Pancreas (tissue), 10 donors: ENCODE data around the gene CDKN2AIPNL. TPM values are rescaled to one million over a fixed set of nuclear protein-coding genes. Genes with fewer than 3 reads are reported as not detected.
A peak's percentile ranks its signal among the peaks of the same experiment; 100 is the strongest.

Experiments
- ATAC-seq, 4 donors: fragments of 200-7000 bp; cut with Tn5 transposase; one replicate each; pipeline versions ENCODE4 v1.8.0 to v1.9.1; 2020; ENCODE audit warnings: mild to moderate bottlenecking in 4 of 4, moderate library complexity in 4 of 4
- DNase-seq, 6 donors: peaks; one replicate each; pipeline ENCODE4 v3.0.0-alpha.2; 2020
- FAIRE-seq: peaks from 2 replicates; lab custom pipeline; 2012; peaks lifted over from hg19 to GRCh38; lab: Jason Lieb, UNC
- H3K27ac ChIP-seq, 4 donors: fragments of 200-600 bp; sonication (generic); 1 replicate in 3 of 4; 2 replicates in 1 of 4; pipeline versions ENCODE4 v1.5.0 to v1.8.0; 2020
- H3K27me3 ChIP-seq, 4 donors: fragments of 200-600 bp; one replicate each; pipeline ENCODE4 v1.8.0; 2021
- H3K36me3 ChIP-seq, 3 donors: fragments of 200-600 bp; sonication (generic) in 1 of 3; one replicate each; pipeline versions ENCODE4 v1.5.0 to v1.8.0; 2020 to 2021
- H3K4me1 ChIP-seq, 3 donors: fragments of 200-600 bp; one replicate each; pipeline ENCODE4 v1.8.0; 2021
- H3K4me3 ChIP-seq, 4 donors: fragments of 200-600 bp; sonication (generic) in 2 of 4; one replicate each; pipeline versions ENCODE4 v1.5.0 to v1.8.0; 2020 to 2021
- H3K9me3 ChIP-seq, 4 donors: fragments of 200-600 bp; one replicate each; pipeline ENCODE4 v1.8.0; 2021
- CTCF ChIP-seq, 4 donors: fragments of 200-600 bp; sonication (generic) in 3 of 4; IDR thresholded peaks; one replicate each; pipeline versions ENCODE4 v1.5.0 to v1.8.0; 2021; ENCODE audit warnings: antibody characterized with exemption in 4 of 4
- WGBS, 2 donors: extraction: QIAGEN DNeasy Blood & Tissue Kit; methylation state at CpG; one replicate each; pipeline ENCODE4 v1.1.7; 2013; 5-methylcytosine and 5-hydroxymethylcytosine counted together
- intact Hi-C, 3 donors: fragments of 100-400 bp; cut with DNase I; formaldehyde crosslinking; loops; one replicate each; pipeline versions ENCODE4 v1.11.1 to v1.14.2; 2022
- polyA plus RNA-seq, 2 donors: library from polyadenylated mRNA; stranded (reverse); fragments of 200-250 nt; gene quantifications; one replicate each; pipeline ENCODE4 v1.2.3, GENCODE V29; 2013
- total RNA-seq, 6 donors: library from RNA; stranded (reverse); fragmentation: NEBNext Ultra II Directional in 4 of 6; extraction: Animal tissue kit (Norgen Biotek cat#: 25700) in 4 of 6; gene quantifications; one replicate each; pipeline versions ENCODE4 v1.2.1 to v1.2.4, GENCODE V29; 2021 to 2023
- donor health status: healthy with polysubstance abuse.
- donor health status: DM: no; HTN: no; CAD: no; lungs with moderate emphysema.
- donor health status: DM: no; HTN: no; CAD: no.
- donor health status: control.
- donor health status: control.
- donor health status: Bipolar disorder and iron deficiency.
- donor health status: DM: yes; HTN: yes; CAD: no.
- donor health status: DM: no; HTN: no; CAD: no.
- donor health status: DM: no; HTN: no; CAD: no.
- donor health status: DM: yes; HTN: yes; CAD: no.

CDKN2AIPNL gene
- total and polyA plus RNA-seq, 8 donors: 11.9 to 42.5 (median 18.7) TPM

GRCh38 chr5:134406390-134406789 is 5.3 kb downstream of the CDKN2AIPNL start:
- no peak for ATAC-seq
- TF ChIP-seq CTCF (IDR thresholded peaks at IDR 0.05): no peak
- H3K27me3 ChIP-seq: no peaks in the 10 kb centered on the region
- H3K4me1 ChIP-seq: peaks cover 6 to 26% (median 24%) of the 10 kb centered on the region in 3 donors
- whole genome bisulfite sequencing, 2 donors: 76 to 77% methylated on average over 1 of the region's 1 CpG
- FAIRE-seq: no peak
- no peak for DNase-seq
- no peak overlapping the region for H3K4me3 ChIP-seq
- H3K36me3 ChIP-seq: peaks cover 0 to 16% (median 0%) of the 10 kb centered on the region in 3 donors
- H3K9me3 ChIP-seq: no peaks in the 10 kb centered on the region
- intact Hi-C loops: no loop called here
- H3K27ac ChIP-seq: no peak overlapping the region

GRCh38 chr5:134403951-134404350 is 7.7 kb downstream of the CDKN2AIPNL start:
- peaks cover 0 to 13% (median 6%) of the 10 kb centered on the region in 3 donors for H3K4me1 ChIP-seq
- H3K9me3 ChIP-seq: no peaks in the 10 kb centered on the region
- H3K4me3 ChIP-seq: no peak overlapping the region
- no peak for FAIRE-seq
- WGBS, 2 donors: 44 to 45% methylated on average over 5 of the region's 5 CpGs
- H3K36me3 ChIP-seq: peaks cover 0 to 16% (median 0%) of the 10 kb centered on the region in 3 donors
- peak; percentile 92 to 98 (median 96) for ATAC-seq
- DNase-seq: peak in 3 of 6 donors; percentile 40 to 59 (median 41)
- no peaks in the 10 kb centered on the region for H3K27me3 ChIP-seq
- intact Hi-C loops: no loop called here
- H3K27ac ChIP-seq: peak overlapping the region in 2 of 4 donors; percentile 25 to 50
- no peak for TF ChIP-seq CTCF (IDR thresholded peaks at IDR 0.05)

GRCh38 chr5:134398609-134399155 is 13.0 kb downstream of the CDKN2AIPNL start:
- no peak overlapping the region for H3K27ac ChIP-seq
- H3K9me3 ChIP-seq: no peaks in the 10 kb centered on the region
- TF ChIP-seq CTCF (IDR thresholded peaks at IDR 0.05): no peak
- intact Hi-C loops: no loop called here
- no peak for FAIRE-seq
- DNase-seq: peak in 3 of 6 donors; percentile 24 to 49 (median 47)
- no peaks in the 10 kb centered on the region for H3K27me3 ChIP-seq
- peak in 3 of 4 donors; percentile 42 to 69 (median 44) for ATAC-seq
- peaks cover 0 to 10% (median 3%) of the 10 kb centered on the region in 3 donors for H3K4me1 ChIP-seq
- peaks cover 0 to 34% (median 3%) of the 10 kb centered on the region in 3 donors for H3K36me3 ChIP-seq
- 46 to 47% methylated on average over 2 of the region's 2 CpGs for WGBS, 2 donors
- H3K4me3 ChIP-seq: no peak overlapping the region

GRCh38 chr5:134397196-134397595 is 14.5 kb downstream of the CDKN2AIPNL start:
- WGBS, 2 donors: 79 to 84% methylated on average over 2 of the region's 2 CpGs
- FAIRE-seq (no peak), DNase-seq (no peak), ATAC-seq (peak in 1 of 4 donors; percentile 13)
- no peak for TF ChIP-seq CTCF (IDR thresholded peaks at IDR 0.05)
- no peaks in the 10 kb centered on the region for H3K27me3 ChIP-seq
- no peak overlapping the region for H3K4me3 ChIP-seq
- H3K4me1 ChIP-seq: no peaks in the 10 kb centered on the region
- H3K27ac ChIP-seq: no peak overlapping the region
- no peaks in the 10 kb centered on the region for H3K9me3 ChIP-seq
- H3K36me3 ChIP-seq: peaks cover 0 to 46% (median 16%) of the 10 kb centered on the region in 3 donors
- intact Hi-C loops: no loop called here

GRCh38 chr5:134396274-134396673 is 15.4 kb downstream of the CDKN2AIPNL start:
- Histone ChIP-seq H3K9me3 (no peaks in the 10 kb centered on the region), H3K4me3 (no peak overlapping the region), H3K27ac (no peak overlapping the region), H3K36me3 (peaks cover 0 to 56% (median 19%) of the 10 kb centered on the region in 3 donors), H3K27me3 (no peaks in the 10 kb centered on the region), H3K4me1 (no peaks in the 10 kb centered on the region)
- DNase-seq (peak in 1 of 6 donors; percentile 6), FAIRE-seq (no peak), ATAC-seq (no peak)
- 92% methylated on average over 4 of the region's 4 CpGs for WGBS, 2 donors
- TF ChIP-seq CTCF (IDR thresholded peaks at IDR 0.05): no peak
- intact Hi-C loops: no loop called here
